Prostate gland (tissue), 2 donors: ENCODE measurements around the gene TUBGCP2.

Experiments used
- CTCF ChIP-seq, 4 experiments: fragments of 200-600 bp in 2 of 4; fragments of 450-650 bp in 2 of 4; sonication (generic) in 2 of 4; IDR thresholded peaks; 1 replicate in 3 of 4; 2 replicates in 1 of 4; pipeline ENCODE4 v1.5.1; 2016 to 2019; ENCODE audit warnings: antibody characterized with exemption in 4 of 4, mild to moderate bottlenecking in 2 of 4, moderate library complexity in 2 of 4
- POLR2A ChIP-seq: fragments of 450-650 bp; IDR thresholded peaks from one replicate; pipeline ENCODE4 v1.6.1; 2016; ENCODE audit warnings: antibody characterized with exemption, mild to moderate bottlenecking
- POLR2AphosphoS5 ChIP-seq: sonication (generic); formaldehyde crosslinking; IDR thresholded peaks from one replicate; pipeline ENCODE4 v1.6.1; 2017; ENCODE audit warnings: antibody characterized with exemption

GRCh38 chr10:133254421-133255120, 54.1 kb downstream of the TUBGCP2 start:
- no peak for TF ChIP-seq CTCF (IDR thresholded peaks at IDR 0.05)
- no peak for TF ChIP-seq POLR2AphosphoS5
- no peak for TF ChIP-seq POLR2A
